K562 (cell line): ENCODE data around the gene SNW1. TPM values are rescaled to one million over a fixed set of nuclear protein-coding genes. Genes with fewer than 3 reads are reported as not detected.

Experiments used
- ATF1 ChIP-seq, 2 experiments: fragments of 450-650 bp in 1 of 2; IDR thresholded peaks; 2 replicates each; pipeline ENCODE4 v1.6.1; 2016; ENCODE audit warnings: missing compliant biosample characterization in 1 of 2, missing genetic modification characterization in 1 of 2
- BCL6 ChIP-seq: fragments of 250-450 bp; sonication (Bioruptor Pico); IDR thresholded peaks from 2 replicates; pipeline ENCODE4 v1.4.0; 2020
- C11orf30 ChIP-seq: fragments of 450-650 bp; IDR thresholded peaks from 2 replicates; pipeline ENCODE4 v1.6.1; 2016; ENCODE audit warnings: low read depth, mild to moderate bottlenecking
- CXXC5 ChIP-seq: fragments of 250-450 bp; sonication (Bioruptor Pico); IDR thresholded peaks from 2 replicates; pipeline ENCODE4 v1.8.0; 2022; ENCODE audit warnings: inconsistent platforms, mild to moderate bottlenecking, moderate library complexity
- GTF2E2 ChIP-seq: fragments of 200-800 bp; sonication (Bioruptor generic); IDR thresholded peaks from 2 replicates; pipeline ENCODE4 v1.6.1; 2016; ENCODE audit warnings: missing genetic modification characterization, missing compliant biosample characterization
- KAT2B ChIP-seq: IDR thresholded peaks from one replicate; pipeline ENCODE4 v1.6.1; 2012; ENCODE audit warnings: low read depth, mild to moderate bottlenecking, control low read depth, inconsistent platforms, low read length, moderate library complexity
- KDM5B ChIP-seq: fragments of 200-600 bp; sonication (generic); IDR thresholded peaks from 2 replicates; pipeline ENCODE4 v1.6.1; 2012; ENCODE audit warnings: low read depth, mild to moderate bottlenecking, moderate library complexity, low read length, control low read depth, inconsistent platforms; ENCODE audit not compliant: insufficient replicate concordance
- MYC ChIP-seq, 2 experiments: fragments of 250-450 bp in 1 of 2; sonication (Bioruptor Pico) in 1 of 2; IDR thresholded peaks; 2 replicates each; pipeline versions ENCODE4 v1.5.1 to v1.6.1; 2012 to 2021; ENCODE audit warnings: low read depth in 2 of 2, borderline replicate concordance in 1 of 2, improper control_type of control experiment in 1 of 2, low read length in 1 of 2, mild to moderate bottlenecking in 1 of 2, moderate library complexity in 1 of 2
- PML ChIP-seq: IDR thresholded peaks from 2 replicates; pipeline ENCODE4 v1.6.1; 2012; ENCODE audit warnings: low read length, inconsistent platforms
- POLR3G ChIP-seq: IDR thresholded peaks from 2 replicates; pipeline ENCODE4 v1.6.1; 2011; ENCODE audit not compliant: insufficient read length, insufficient replicate concordance; ENCODE audit errors: extremely low read depth
- RFX5 ChIP-seq: IDR thresholded peaks from 2 replicates; pipeline ENCODE4 v1.6.1; 2011; ENCODE audit warnings: low read depth, mild to moderate bottlenecking, improper control_type of control experiment, low read length
- SPI1 ChIP-seq: IDR thresholded peaks from 2 replicates; pipeline ENCODE4 v1.6.1; 2011; ENCODE audit warnings: low read depth, low read length, control low read depth, borderline replicate concordance
- STAT5B ChIP-seq: fragments of 250-450 bp; sonication (Bioruptor Pico); IDR thresholded peaks from 2 replicates; pipeline ENCODE4 v1.8.0; 2021; ENCODE audit warnings: mild to moderate bottlenecking, inconsistent platforms
- ZNF3 ChIP-seq: fragments of 250-450 bp; sonication (Bioruptor Pico); IDR thresholded peaks from 2 replicates; pipeline ENCODE4 v1.5.0; 2021; ENCODE audit warnings: mild to moderate bottlenecking, moderate library complexity
- ZNF512 ChIP-seq: IDR thresholded peaks from 2 replicates; pipeline ENCODE4 v1.6.1; 2016; ENCODE audit warnings: missing genetic modification characterization, missing compliant biosample characterization
- polyA plus RNA-seq, 8 experiments: library from polyadenylated mRNA; depleted of rRNA in 4 of 8; stranded (reverse) in 5 of 8; unstranded in 3 of 8; fragments of >200 nt; fragmentation: Nextera tagmentation in 2 of 8; fragmentation: Illumina TruSeq in 1 of 8; extraction: Ambion mirVana in 2 of 8; extraction: Trizol in 1 of 8; gene quantifications; 2 replicates each; pipeline versions ENCODE4 v1.2.1 to v1.2.3, GENCODE V29; 2011 to 2014; ENCODE audit warnings: inconsistent platforms in 1 of 8, missing spikeins in 1 of 8
- total RNA-seq, 7 experiments: library from RNA; depleted of rRNA in 6 of 7; stranded (reverse); fragments of >200 nt in 6 of 7; fragmentation: Illumina TruSeq in 2 of 7; extraction: Trizol in 2 of 7; gene quantifications; 2 replicates each; pipeline versions ENCODE4 v1.2.1 to v1.2.3, GENCODE V29; 2011 to 2021; ENCODE audit warnings: low replicate concordance in 1 of 7
- TF ChIP-seq, protein P1 (sequence below), 2 experiments: fragments of 200-800 bp in 1 of 2; sonication (Bioruptor generic) in 1 of 2; sonication (generic) in 1 of 2; formaldehyde crosslinking in 1 of 2; IDR thresholded peaks in 1 of 2; conservative IDR thresholded peaks in 1 of 2; 2 replicates each; pipeline versions ENCODE4 v1.5.0 to v1.6.1; 2016 to 2020; ENCODE audit warnings: missing compliant biosample characterization in 1 of 2, missing genetic modification characterization in 1 of 2, missing genetic modification reagents in 1 of 2
- TF ChIP-seq, protein P2 (sequence below): sonication (generic); formaldehyde crosslinking; IDR thresholded peaks from 2 replicates; pipeline ENCODE4 v1.8.1; 2023; ENCODE audit warnings: mild to moderate bottlenecking, missing genetic modification reagents
- TF ChIP-seq, protein P3 (sequence below): sonication (generic); formaldehyde crosslinking; IDR thresholded peaks from 2 replicates; pipeline ENCODE4 v1.9.0; 2022; ENCODE audit warnings: mild to moderate bottlenecking, missing genetic modification reagents
- TF ChIP-seq, protein P4 (sequence below): fragments of 450-650 bp; IDR thresholded peaks from 2 replicates; pipeline ENCODE4 v1.7.1; 2018; ENCODE audit warnings: mild to moderate bottlenecking, low read depth; ENCODE audit not compliant: partially characterized antibody

Gene SNW1
- total and polyA plus RNA-seq, 9 of the 15 experiments (the other 6 are each of a cell fraction or from before 2014, with no cell fraction given) = 64.4 to 143 (median 98.2) TPM

- no peak for TF ChIP-seq ZNF512 (tag)
- peak; percentile 63 for TF ChIP-seq CXXC5 (CRISPR knock-in tag)
- no peak for TF ChIP-seq SPI1
- TF ChIP-seq ZNF3 = no peak
- TF ChIP-seq C11orf30 = peak; percentile 96
- TF ChIP-seq STAT5B (CRISPR knock-in tag) = no peak
- TF ChIP-seq KAT2B = no peak
- TF ChIP-seq BCL6 (CRISPR knock-in tag) = no peak
- TF ChIP-seq KDM5B = peak; percentile 94
- TF ChIP-seq, protein P1, sequence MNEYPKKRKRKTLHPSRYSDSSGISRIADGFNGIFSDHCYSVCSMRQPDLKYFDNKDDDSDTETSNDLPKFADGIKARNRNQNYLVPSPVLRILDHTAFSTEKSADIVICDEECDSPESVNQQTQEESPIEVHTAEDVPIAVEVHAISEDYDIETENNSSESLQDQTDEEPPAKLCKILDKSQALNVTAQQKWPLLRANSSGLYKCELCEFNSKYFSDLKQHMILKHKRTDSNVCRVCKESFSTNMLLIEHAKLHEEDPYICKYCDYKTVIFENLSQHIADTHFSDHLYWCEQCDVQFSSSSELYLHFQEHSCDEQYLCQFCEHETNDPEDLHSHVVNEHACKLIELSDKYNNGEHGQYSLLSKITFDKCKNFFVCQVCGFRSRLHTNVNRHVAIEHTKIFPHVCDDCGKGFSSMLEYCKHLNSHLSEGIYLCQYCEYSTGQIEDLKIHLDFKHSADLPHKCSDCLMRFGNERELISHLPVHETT (CRISPR knock-in tag; conservative IDR thresholded peaks at IDR 0.05 in 1 of 2, IDR thresholded peaks at IDR 0.05 in 1 of 2) = no peak
- TF ChIP-seq, protein P2, sequence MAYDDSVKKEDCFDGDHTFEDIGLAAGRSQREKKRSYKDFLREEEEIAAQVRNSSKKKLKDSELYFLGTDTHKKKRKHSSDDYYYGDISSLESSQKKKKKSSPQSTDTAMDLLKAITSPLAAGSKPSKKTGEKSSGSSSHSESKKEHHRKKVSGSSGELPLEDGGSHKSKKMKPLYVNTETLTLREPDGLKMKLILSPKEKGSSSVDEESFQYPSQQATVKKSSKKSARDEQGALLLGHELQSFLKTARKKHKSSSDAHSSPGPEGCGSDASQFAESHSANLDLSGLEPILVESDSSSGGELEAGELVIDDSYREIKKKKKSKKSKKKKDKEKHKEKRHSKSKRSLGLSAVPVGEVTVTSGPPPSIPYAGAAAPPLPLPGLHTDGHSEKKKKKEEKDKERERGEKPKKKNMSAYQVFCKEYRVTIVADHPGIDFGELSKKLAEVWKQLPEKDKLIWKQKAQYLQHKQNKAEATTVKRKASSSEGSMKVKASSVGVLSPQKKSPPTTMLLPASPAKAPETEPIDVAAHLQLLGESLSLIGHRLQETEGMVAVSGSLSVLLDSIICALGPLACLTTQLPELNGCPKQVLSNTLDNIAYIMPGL (CRISPR knock-in tag) = peak; percentile 55; the same call in 1 of the 2 replicates
- peak; percentile 79 for TF ChIP-seq PML
- TF ChIP-seq RFX5 = no peak
- TF ChIP-seq, protein P3, sequence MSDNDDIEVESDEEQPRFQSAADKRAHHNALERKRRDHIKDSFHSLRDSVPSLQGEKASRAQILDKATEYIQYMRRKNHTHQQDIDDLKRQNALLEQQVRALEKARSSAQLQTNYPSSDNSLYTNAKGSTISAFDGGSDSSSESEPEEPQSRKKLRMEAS = 0 out of 2 replicates have a peak, but pooled peaks have one; percentile 57
- TF ChIP-seq, protein P4, sequence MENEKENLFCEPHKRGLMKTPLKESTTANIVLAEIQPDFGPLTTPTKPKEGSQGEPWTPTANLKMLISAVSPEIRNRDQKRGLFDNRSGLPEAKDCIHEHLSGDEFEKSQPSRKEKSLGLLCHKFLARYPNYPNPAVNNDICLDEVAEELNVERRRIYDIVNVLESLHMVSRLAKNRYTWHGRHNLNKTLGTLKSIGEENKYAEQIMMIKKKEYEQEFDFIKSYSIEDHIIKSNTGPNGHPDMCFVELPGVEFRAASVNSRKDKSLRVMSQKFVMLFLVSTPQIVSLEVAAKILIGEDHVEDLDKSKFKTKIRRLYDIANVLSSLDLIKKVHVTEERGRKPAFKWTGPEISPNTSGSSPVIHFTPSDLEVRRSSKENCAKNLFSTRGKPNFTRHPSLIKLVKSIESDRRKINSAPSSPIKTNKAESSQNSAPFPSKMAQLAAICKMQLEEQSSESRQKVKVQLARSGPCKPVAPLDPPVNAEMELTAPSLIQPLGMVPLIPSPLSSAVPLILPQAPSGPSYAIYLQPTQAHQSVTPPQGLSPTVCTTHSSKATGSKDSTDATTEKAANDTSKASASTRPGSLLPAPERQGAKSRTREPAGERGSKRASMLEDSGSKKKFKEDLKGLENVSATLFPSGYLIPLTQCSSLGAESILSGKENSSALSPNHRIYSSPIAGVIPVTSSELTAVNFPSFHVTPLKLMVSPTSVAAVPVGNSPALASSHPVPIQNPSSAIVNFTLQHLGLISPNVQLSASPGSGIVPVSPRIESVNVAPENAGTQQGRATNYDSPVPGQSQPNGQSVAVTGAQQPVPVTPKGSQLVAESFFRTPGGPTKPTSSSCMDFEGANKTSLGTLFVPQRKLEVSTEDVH = peak; percentile 83
- TF ChIP-seq ATF1 (CRISPR knock-in tag; IDR thresholded peaks at IDR 0.05) = no peak
- peak; percentile 32; the same call in 1 of the 2 replicates for TF ChIP-seq ATF1 (tag; IDR thresholded peaks at IDR 0.05)
- TF ChIP-seq MYC (IDR thresholded peaks at IDR 0.05; ENCODE audit: low read depth, low read length) = peak; percentile 89
- no peak for TF ChIP-seq MYC (CRISPR knock-in tag; IDR thresholded peaks at IDR 0.05; ENCODE audit: borderline replicate concordance, low read depth)
- TF ChIP-seq GTF2E2 (tag) = peak; percentile 84; the same call in 1 of the 2 replicates
- TF ChIP-seq POLR3G = no peak
Measured at GRCh38 chr14:77707724-77708408, 53.1 kb downstream of the SNW1 start, which contains the start of the genes ALKBH1 and SLIRP (continued).
